ENCODE results near the gene ZNF835. TPM values are rescaled to one million over a fixed set of nuclear protein-coding genes. Genes with fewer than 3 reads are reported as not detected.

Gene ZNF835
- total and polyA plus RNA-seq, 2 of the 13 experiments (the other 11 are each of a cell fraction or from before 2014, with no cell fraction given) = not detected

DNA sequence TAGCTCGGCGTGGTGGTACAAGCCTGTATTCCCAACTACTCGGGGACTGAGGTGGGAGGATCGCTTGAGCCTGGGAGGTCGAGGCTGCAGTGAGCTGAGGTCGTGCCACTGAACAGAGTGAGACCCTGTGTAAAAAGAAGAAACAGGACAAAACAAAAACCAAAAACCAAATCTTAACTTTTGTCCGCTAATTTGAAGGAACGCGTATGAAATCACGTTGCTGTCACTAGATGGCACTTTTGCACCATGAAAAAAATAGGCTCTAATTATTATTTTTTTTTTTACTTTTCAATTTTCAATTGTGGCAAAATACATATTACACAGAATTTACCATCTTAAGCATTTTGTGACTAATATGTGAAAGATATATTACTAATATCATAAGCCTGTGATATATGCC, 17.6 kb upstream of the ZNF835 start:
- H2AFZ ChIP-seq (ENCODE audit: low read length) = no peak overlapping the region
- H3K9ac ChIP-seq (ENCODE audit: insufficient read depth, low read depth, low read length) = no peak overlapping the region
- in situ Hi-C loops (cut with HindIII; ENCODE audit: extremely low pct_ligation_motif_present, low pct_unique_long_range_greater_than_20kb) = no loop called here
- FAIRE-seq = no peak
- no peak for DNase-seq (ENCODE audit: low spot score)
- no peaks in the 10 kb centered on the region for H3K36me3 ChIP-seq (replicated peaks in 1 of 2; ENCODE audit: control insufficient read depth in 1 of 2, insufficient read depth in 2 of 2, low read length in 2 of 2)
- ChIA-PET CTCF (ENCODE audit: low intra/inter-chr PET ratio, low total read pairs) (no interaction called here), POLR2A (no interaction called here)
- no peak overlapping the region for H3K4me3 ChIP-seq (replicated peaks in 1 of 3; ENCODE audit: insufficient read depth in 1 of 3, low read depth in 2 of 3, low read length in 3 of 3)
- H3K27ac ChIP-seq (ENCODE audit: extremely low read length, insufficient read depth, low read length) = no peak overlapping the region
- no peak overlapping the region for H3K4me2 ChIP-seq (ENCODE audit: low read depth, low read length)
- H3K9me3 ChIP-seq (ENCODE audit: low read length) = peaks cover 6% of the 10 kb centered on the region; the same call in 1 of the 2 replicates
- no peak for ATAC-seq
- TF ChIP-seq KDM5B (CRISPR knock-in tag; IDR thresholded peaks at IDR 0.05; ENCODE audit: borderline replicate concordance) (no peak), ZNF761 (CRISPR knock-in tag; conservative IDR thresholded peaks at IDR 0.05) (no peak), ZBTB20 (CRISPR knock-in tag; IDR thresholded peaks at IDR 0.05; ENCODE audit: borderline replicate concordance, low read depth) (no peak), SMARCC2 (IDR thresholded peaks at IDR 0.05) (no peak), ZFP41 (CRISPR knock-in tag; IDR thresholded peaks at IDR 0.05; ENCODE audit: borderline replicate concordance) (no peak), HES4 (CRISPR knock-in tag; IDR thresholded peaks at IDR 0.05; ENCODE audit: borderline replicate concordance) (no peak), ZNF547 (CRISPR knock-in tag; IDR thresholded peaks at IDR 0.05) (no peak), SNRNP70 (IDR thresholded peaks at IDR 0.05; ENCODE audit: low read depth, low read length) (no peak), ETV6 (CRISPR knock-in tag; conservative IDR thresholded peaks at IDR 0.05) (no peak), NFRKB (IDR thresholded peaks at IDR 0.05) (no peak), STAG1 (CRISPR knock-in tag; IDR thresholded peaks at IDR 0.05) (peak; percentile 54), ERF (CRISPR knock-in tag; IDR thresholded peaks at IDR 0.05) (no peak)
- TF ChIP-seq, protein P1, sequence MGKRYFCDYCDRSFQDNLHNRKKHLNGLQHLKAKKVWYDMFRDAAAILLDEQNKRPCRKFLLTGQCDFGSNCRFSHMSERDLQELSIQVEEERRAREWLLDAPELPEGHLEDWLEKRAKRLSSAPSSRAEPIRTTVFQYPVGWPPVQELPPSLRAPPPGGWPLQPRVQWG (CRISPR knock-in tag; IDR thresholded peaks at IDR 0.05; ENCODE audit: borderline replicate concordance, low read depth) = no peak
- TF ChIP-seq, protein P2, sequence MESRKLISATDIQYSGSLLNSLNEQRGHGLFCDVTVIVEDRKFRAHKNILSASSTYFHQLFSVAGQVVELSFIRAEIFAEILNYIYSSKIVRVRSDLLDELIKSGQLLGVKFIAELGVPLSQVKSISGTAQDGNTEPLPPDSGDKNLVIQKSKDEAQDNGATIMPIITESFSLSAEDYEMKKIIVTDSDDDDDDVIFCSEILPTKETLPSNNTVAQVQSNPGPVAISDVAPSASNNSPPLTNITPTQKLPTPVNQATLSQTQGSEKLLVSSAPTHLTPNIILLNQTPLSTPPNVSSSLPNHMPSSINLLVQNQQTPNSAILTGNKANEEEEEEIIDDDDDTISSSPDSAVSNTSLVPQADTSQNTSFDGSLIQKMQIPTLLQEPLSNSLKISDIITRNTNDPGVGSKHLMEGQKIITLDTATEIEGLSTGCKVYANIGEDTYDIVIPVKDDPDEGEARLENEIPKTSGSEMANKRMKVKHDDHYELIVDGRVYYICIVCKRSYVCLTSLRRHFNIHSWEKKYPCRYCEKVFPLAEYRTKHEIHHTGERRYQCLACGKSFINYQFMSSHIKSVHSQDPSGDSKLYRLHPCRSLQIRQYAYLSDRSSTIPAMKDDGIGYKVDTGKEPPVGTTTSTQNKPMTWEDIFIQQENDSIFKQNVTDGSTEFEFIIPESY (CRISPR knock-in tag; IDR thresholded peaks at IDR 0.05) = peak; percentile 66
- TF ChIP-seq, protein P3, sequence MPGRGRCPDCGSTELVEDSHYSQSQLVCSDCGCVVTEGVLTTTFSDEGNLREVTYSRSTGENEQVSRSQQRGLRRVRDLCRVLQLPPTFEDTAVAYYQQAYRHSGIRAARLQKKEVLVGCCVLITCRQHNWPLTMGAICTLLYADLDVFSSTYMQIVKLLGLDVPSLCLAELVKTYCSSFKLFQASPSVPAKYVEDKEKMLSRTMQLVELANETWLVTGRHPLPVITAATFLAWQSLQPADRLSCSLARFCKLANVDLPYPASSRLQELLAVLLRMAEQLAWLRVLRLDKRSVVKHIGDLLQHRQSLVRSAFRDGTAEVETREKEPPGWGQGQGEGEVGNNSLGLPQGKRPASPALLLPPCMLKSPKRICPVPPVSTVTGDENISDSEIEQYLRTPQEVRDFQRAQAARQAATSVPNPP (CRISPR knock-in tag; IDR thresholded peaks at IDR 0.05) = no peak
- TF ChIP-seq, protein P4, sequence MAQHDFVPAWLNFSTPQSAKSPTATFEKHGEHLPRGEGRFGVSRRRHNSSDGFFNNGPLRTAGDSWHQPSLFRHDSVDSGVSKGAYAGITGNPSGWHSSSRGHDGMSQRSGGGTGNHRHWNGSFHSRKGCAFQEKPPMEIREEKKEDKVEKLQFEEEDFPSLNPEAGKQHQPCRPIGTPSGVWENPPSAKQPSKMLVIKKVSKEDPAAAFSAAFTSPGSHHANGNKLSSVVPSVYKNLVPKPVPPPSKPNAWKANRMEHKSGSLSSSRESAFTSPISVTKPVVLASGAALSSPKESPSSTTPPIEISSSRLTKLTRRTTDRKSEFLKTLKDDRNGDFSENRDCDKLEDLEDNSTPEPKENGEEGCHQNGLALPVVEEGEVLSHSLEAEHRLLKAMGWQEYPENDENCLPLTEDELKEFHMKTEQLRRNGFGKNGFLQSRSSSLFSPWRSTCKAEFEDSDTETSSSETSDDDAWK (CRISPR knock-in tag; IDR thresholded peaks at IDR 0.05) = no peak
- TF ChIP-seq, protein P5, sequence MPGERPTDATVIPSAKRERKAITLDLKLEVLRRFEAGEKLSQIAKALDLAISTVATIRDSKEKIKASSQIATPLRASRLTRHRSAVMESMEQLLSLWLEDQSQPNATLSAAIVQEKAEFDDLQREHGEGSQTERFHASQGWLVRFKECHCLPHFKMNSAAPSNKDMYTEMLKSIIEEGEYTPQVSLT (CRISPR knock-in tag; IDR thresholded peaks at IDR 0.05; ENCODE audit: borderline replicate concordance, low read depth) = no peak
- BruUV-seq (replicated peaks) = no TSS peak
- no peaks in the 10 kb centered on the region for H4K20me1 ChIP-seq (ENCODE audit: insufficient read depth, low read length)
- intact Hi-C loops (cut with micrococcal nuclease; ENCODE audit: unreplicated experiment) = no loop called here
- no peaks in the 10 kb centered on the region for H3K27me3 ChIP-seq (ENCODE audit: control insufficient read depth in 1 of 2, insufficient read depth in 2 of 2, low read length in 2 of 2)
- H3K79me2 ChIP-seq (ENCODE audit: insufficient read depth, low read length) = no peaks in the 10 kb centered on the region
- no peaks in the 10 kb centered on the region for H3K4me1 ChIP-seq (ENCODE audit: insufficient read depth, low read length)
- 33% methylated on average over 10 of the region's 10 CpGs for WGBS (ENCODE audit: low lambda C conversion rate)
